ENCODE results near the gene CTH.
"Not testable (repeated sequence)": the region's sequence is repeated elsewhere in the genome, so short reads cannot be mapped to it uniquely, and the experiment has no call there.

The CTH gene

DNA sequence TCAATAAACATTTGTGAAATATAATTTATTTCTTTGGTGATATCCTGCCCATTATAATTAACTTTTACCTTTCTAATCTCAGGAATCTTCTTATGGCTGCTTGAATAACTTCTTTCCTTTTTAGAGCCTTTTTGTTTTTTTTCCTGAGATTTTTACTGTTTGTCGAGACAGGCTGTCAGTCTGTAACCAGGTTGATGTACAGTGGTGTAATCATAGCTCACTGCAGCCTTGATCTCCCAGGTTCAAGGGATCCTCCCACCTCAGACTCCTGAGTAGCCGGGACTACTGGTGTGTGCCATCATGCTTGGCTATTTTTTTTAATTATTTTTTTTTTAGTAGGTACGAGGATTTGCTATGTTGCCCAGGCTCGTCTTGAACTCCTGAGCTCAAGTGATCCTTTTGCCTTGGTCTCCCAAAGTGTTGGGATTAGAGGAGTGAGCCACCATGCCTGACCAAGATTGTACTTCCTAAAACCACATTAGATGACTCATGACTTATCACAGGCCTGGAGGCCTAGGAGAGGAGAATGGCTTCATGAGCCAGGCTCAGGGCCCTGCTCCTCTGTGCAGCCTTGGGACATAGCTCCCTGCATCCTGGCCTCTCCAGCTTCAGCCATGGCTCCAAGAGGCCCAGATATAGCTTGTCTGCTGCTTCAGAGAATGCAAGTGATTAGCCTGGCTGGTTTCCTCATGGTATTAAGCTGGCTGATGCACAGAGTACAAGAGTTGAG, 48.6 kb downstream of the CTH start:
- no peak for FAIRE-seq

DNA sequence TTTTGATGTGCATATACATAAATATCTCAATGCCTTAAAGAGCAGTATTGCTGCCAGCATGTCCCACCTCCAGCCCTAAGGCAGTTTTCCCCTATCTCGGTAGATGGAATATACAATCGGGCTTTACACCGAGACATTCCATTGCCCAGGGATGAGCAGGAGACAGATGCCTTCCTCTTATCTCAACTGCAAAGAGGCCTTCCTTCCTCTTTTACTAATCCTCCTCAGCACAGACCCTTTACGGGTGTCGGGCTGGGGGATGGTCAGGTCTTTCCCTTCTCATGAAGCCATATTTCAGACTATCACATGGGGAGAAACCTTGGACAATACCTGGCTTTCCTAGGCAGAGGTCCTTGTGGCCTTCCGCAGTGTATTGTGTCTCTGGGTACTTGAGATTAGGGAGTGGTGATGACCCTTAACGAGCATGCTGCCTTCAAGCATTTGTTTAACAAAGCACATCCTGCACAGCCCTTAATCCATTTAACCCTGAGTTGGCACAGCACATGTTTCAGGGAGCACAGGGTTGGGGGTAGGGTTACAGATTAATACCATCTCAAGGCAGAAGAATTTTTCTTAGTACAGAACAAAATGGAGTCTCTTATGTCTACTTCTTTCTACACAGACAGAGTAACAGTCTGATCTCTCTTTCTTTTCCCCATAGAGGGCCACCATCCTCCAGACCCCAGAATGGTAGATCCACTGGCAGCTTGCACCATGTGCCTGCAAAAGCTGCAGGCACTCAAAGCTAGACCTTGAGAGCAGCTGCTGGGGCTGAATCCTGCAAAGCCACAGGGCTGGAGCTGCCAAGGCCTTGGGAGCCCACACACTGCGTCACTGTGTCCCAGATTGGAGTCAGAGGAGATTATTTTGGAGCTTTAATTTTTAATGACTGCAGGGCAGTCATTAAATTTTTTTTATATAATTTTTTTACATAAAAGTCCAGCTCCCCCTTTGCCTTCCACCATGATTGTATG, 50.0 kb downstream of the CTH start:
- not testable (repeated sequence) for FAIRE-seq

DNA sequence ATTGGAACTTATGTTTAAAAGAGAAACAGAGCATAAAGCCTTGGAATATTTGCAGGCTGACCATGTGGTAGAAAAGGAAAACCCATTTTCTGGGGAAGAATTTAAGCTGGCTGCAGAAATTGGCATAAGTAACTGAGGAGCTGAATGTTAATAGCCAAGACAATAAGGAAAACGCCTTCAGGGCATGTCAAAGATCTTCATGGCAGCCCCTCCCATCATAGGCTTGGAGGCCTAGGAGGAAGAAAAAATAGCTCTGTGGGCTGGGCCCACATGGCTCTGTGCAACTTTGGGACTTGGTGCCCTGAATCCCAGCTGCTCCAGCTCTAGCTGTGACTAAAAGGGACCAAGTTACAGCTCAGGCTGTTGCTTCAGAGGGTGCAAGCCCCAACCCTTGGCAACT, 51.5 kb downstream of the CTH start:
- no peak for FAIRE-seq

- no peak for FAIRE-seq
Measured at GRCh38 chr1:70465911-70466310, 54.8 kb downstream of the CTH start.

- no peak for FAIRE-seq
Measured at GRCh38 chr1:70467531-70467930, 56.5 kb downstream of the CTH start.

DNA sequence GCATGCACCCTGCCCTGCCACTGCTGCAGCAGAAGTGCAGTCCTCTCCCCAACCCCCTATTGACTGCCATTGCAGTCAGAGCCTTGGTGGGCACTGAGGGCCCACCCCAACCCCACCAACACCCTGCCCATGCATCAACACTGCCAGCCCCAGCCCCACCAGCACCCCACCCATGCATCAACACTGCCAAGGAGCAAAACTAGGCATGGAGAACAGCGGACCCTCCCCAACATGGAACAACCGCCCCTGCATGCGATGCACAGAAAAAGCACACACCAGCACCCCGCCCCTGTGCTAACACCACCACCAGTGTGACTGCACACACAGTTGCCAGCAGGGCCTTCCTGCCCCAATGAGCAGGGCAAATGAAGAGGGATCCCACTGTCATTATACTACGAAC, 57.1 kb downstream of the CTH start:
- FAIRE-seq: no peak

DNA sequence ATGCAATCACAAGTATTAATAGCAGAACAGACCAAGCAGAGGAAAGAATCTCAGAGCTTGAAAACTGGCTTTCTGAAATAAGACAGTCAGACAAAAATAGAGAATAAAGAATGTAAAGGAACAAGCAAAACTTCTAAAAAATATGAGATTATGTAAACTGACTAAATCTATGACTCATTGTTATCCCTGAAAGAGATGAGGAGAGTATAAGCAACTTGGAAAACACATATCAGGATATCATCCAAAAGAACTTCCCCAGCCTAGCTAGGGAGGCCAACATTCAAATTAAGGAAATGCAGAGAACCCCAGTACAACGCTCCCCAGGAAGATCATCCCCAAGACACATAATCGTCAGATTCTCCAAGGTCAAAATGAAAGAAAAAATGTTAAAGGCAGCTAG, 58.1 kb downstream of the CTH start:
- not testable (repeated sequence) for FAIRE-seq

- no peak for FAIRE-seq
Measured at GRCh38 chr1:70475023-70475422, 64.0 kb downstream of the CTH start.

- no peak for FAIRE-seq
Measured at GRCh38 chr1:70477090-70477489, 66.0 kb downstream of the CTH start.

GRCh38 chr1:70477905-70478304, 66.8 kb downstream of the CTH start:
- not testable (repeated sequence) for FAIRE-seq

DNA sequence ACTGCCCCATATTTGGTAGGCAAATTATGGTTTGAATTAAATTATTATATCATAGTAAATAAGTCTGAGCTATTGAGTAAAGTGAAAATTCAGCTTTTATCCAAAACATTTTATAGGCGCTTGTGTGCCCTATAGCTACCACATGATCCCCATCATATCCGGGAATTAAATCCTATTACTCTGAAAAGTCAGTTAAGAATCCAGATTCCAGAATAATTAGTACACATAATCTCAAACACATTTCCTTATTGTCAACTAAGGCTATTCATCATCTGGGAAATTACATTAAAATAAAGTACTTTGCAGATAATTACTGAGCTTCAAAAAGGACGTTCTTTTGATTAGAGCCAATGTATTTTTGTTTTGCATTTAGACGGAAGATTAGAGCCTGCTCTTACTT, 72.3 kb downstream of the CTH start:
- FAIRE-seq: no peak

- no peak for FAIRE-seq
Measured at GRCh38 chr1:70485624-70486023, 74.6 kb downstream of the CTH start.

DNA sequence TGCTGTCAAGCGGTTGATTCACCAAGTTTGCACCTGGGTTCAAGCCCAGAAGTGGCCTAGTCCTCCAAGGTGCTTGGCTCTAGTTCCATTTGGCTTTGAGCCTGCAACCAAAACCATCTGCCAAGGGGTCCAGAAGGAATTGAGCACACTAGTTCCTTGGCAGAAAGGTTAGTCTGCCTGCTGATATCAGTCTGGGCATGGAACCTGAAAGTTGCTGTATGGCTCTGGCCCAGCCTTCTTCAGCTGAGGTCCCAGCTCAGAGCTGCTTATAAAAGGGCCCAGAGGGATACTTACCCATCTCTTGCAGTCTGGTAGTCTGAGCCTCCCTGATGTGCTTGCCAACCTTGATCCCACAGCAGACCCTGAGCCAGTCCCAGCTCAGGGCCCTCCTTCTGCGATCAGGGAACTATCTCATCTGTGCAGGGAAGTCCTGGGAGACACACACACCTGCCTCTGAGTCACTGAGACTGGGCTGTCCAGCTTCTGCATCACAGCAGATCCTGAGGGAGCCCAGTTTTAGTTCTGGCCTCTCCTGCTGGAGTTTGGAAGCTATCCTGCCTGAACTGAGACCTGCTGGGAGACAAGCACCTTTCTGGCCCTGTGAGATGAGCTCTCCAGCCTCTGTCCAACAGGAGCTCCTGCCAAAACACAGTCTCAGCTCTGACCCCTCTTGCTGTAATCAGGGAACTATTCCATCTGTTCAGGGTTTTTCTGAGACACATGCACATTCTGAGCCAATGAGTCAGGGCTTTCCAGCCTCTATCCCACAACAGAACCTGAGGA, 75.8 kb downstream of the CTH start:
- FAIRE-seq: no peak

DNA sequence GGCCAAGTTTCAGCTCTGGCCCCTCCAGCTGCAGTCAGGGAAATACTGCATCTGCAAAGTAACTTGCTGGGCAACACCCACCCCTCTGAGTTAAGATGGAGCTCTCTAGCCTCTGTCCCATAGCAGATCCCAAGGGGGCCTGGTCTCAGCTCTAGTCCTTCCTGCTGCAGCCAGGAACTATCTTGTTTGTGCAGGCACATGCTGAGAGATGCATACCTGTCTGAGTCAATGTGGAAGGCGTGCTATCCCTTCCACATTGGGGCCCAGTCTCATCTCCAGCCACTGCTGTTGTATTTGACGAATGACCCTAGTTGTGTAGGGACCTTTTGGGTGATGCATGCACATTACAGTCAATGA, 76.4 kb downstream of the CTH start:
- FAIRE-seq: no peak

GRCh38 chr1:70487910-70488665, 77.0 kb downstream of the CTH start:
- FAIRE-seq: no peak
